Stimulated activated CD8-positive, alpha-beta memory T cell treated with anti-CD3 and anti-CD28 coated beads, Interleukin-15, amount 100 ng/mL, for 4 hours (primary cell): Measurements from ENCODE around the gene ENAH.

ENCODE experiments used
- DNase-seq, 2 donors: peaks; one replicate each; pipeline ENCODE4 v3.0.0-alpha.2; 2020; ENCODE audit warnings: low read depth in 2 of 2

The ENAH gene

GRCh38 chr1:225453797-225454648 is 198.9 kb downstream of the ENAH start:
- no peak for DNase-seq

- DNase-seq: no peak
Observed at GRCh38 chr1:225451840-225452515, 200.9 kb downstream of the ENAH start.

GRCh38 chr1:225451340-225451739 is 201.6 kb downstream of the ENAH start:
- DNase-seq: no peak

GRCh38 chr1:225450491-225451191 is 202.3 kb downstream of the ENAH start:
- DNase-seq: no peak

GRCh38 chr1:225449774-225450173 is 203.1 kb downstream of the ENAH start:
- DNase-seq: no peak

- no peak for DNase-seq
Observed at GRCh38 chr1:225449261-225449660, 203.7 kb downstream of the ENAH start.

GRCh38 chr1:225448146-225448805 is 204.6 kb downstream of the ENAH start:
- no peak for DNase-seq

GRCh38 chr1:225447650-225448089 is 205.3 kb downstream of the ENAH start:
- no peak for DNase-seq

- DNase-seq: no peak
Observed at GRCh38 chr1:225446981-225447615, 205.8 kb downstream of the ENAH start.

GRCh38 chr1:225446595-225446960 is 206.3 kb downstream of the ENAH start:
- DNase-seq: no peak

GRCh38 chr1:225445639-225446594 is 207.0 kb downstream of the ENAH start:
- no peak for DNase-seq

- DNase-seq: no peak
Observed at GRCh38 chr1:225442123-225442505, 210.8 kb downstream of the ENAH start.

GRCh38 chr1:225441314-225442122 is 211.4 kb downstream of the ENAH start:
- no peak for DNase-seq

- DNase-seq: no peak
Observed at GRCh38 chr1:225440380-225441221, 212.3 kb downstream of the ENAH start.

- DNase-seq: no peak
Observed at GRCh38 chr1:225437710-225438437, 215.0 kb downstream of the ENAH start.
